ENCODE data around the gene IGSF21. TPM values are rescaled to one million over a fixed set of nuclear protein-coding genes. Genes with fewer than 3 reads are reported as not detected.

IGSF21 gene
- total RNA-seq, 1 donor from 2014 or later = not detected

- no peak overlapping the region for H3K27ac Mint-ChIP-seq
- H3K9me3 Mint-ChIP-seq (ENCODE audit: low read depth) = no peaks in the 10 kb centered on the region
- TF ChIP-seq, protein P1, sequence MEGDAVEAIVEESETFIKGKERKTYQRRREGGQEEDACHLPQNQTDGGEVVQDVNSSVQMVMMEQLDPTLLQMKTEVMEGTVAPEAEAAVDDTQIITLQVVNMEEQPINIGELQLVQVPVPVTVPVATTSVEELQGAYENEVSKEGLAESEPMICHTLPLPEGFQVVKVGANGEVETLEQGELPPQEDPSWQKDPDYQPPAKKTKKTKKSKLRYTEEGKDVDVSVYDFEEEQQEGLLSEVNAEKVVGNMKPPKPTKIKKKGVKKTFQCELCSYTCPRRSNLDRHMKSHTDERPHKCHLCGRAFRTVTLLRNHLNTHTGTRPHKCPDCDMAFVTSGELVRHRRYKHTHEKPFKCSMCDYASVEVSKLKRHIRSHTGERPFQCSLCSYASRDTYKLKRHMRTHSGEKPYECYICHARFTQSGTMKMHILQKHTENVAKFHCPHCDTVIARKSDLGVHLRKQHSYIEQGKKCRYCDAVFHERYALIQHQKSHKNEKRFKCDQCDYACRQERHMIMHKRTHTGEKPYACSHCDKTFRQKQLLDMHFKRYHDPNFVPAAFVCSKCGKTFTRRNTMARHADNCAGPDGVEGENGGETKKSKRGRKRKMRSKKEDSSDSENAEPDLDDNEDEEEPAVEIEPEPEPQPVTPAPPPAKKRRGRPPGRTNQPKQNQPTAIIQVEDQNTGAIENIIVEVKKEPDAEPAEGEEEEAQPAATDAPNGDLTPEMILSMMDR (IDR thresholded peaks at IDR 0.05; ENCODE audit: unreplicated experiment) = no peak
- DNase-seq (ENCODE audit: low spot score, unreplicated experiment) = no peak
- H3K4me1 Mint-ChIP-seq (ENCODE audit: low read depth) = no peaks in the 10 kb centered on the region
- H3K36me3 Mint-ChIP-seq (ENCODE audit: insufficient read depth) = no peaks in the 10 kb centered on the region
- peaks cover 51% of the 10 kb centered on the region for H3K27me3 Mint-ChIP-seq
- H3K4me3 Mint-ChIP-seq (ENCODE audit: low read depth) = no peak overlapping the region
Observed at GRCh38 chr1:18154430-18155194, 47.0 kb downstream of the IGSF21 start.

DNA sequence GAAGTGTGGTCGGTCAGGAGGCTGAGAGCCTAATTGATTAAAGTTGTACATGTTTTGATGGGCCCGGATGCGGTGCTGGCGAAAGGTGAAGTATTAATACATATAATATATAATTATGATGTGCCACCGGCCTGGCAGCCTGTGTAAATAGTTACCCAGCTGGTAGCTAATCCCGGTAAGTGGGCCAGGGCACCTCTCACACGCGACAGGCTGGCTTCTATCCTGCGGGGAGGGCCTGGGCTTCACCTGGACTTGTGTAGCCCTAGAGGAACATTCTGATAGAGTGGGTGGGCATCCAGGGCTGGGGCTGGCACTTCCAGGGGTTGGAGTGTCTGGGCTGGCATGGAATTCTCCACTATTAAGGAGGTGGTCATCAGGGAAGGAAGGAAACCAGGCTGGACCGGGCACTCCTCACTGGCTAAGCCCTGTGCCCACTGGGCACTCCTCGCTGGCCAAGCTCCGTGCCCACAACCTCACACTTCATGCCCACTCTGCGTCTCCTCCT is 48.3 kb downstream of the IGSF21 start:
- no peak for DNase-seq (ENCODE audit: low spot score, unreplicated experiment)
- H3K36me3 Mint-ChIP-seq (ENCODE audit: insufficient read depth) = no peaks in the 10 kb centered on the region
- peaks cover 5% of the 10 kb centered on the region for H3K4me1 Mint-ChIP-seq (ENCODE audit: low read depth)
- H3K27me3 Mint-ChIP-seq = peaks cover 61% of the 10 kb centered on the region
- no peaks in the 10 kb centered on the region for H3K9me3 Mint-ChIP-seq (ENCODE audit: low read depth)
- H3K27ac Mint-ChIP-seq = no peak overlapping the region
- no peak overlapping the region for H3K4me3 Mint-ChIP-seq (ENCODE audit: low read depth)
- TF ChIP-seq, protein P1 (IDR thresholded peaks at IDR 0.05; ENCODE audit: unreplicated experiment) = no peak

- no peak for DNase-seq (ENCODE audit: low spot score, unreplicated experiment)
- H3K4me3 Mint-ChIP-seq (ENCODE audit: low read depth) = no peak overlapping the region
- H3K4me1 Mint-ChIP-seq (ENCODE audit: low read depth) = peaks cover 14% of the 10 kb centered on the region
- no peaks in the 10 kb centered on the region for H3K9me3 Mint-ChIP-seq (ENCODE audit: low read depth)
- peaks cover 51% of the 10 kb centered on the region for H3K27me3 Mint-ChIP-seq
- TF ChIP-seq, protein P1 (IDR thresholded peaks at IDR 0.05; ENCODE audit: unreplicated experiment) = no peak
- no peaks in the 10 kb centered on the region for H3K36me3 Mint-ChIP-seq (ENCODE audit: insufficient read depth)
- no peak overlapping the region for H3K27ac Mint-ChIP-seq
Observed at GRCh38 chr1:18157352-18157751, 49.8 kb downstream of the IGSF21 start.

DNA sequence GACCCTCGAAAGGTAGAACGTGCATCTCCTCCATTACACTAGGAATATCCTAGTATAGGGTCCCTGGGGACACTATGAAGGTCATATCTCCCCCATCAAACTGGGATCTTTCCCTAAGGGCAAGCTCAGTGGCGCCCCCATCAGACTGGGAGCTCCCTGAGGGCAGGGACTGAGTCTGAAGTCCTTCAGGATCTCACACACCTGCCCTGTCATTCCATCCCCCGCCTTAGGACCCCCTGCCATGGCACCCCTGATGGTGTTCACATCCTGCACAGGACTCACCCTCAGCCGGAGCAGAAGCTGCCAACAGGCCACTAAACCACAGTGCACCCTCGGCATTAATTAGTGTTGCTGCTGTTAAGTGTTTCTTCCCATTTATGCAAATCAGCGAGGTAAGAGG is 50.4 kb downstream of the IGSF21 start:
- Mint-ChIP-seq H3K9me3 (ENCODE audit: low read depth) (no peaks in the 10 kb centered on the region), H3K4me3 (ENCODE audit: low read depth) (no peak overlapping the region), H3K36me3 (ENCODE audit: insufficient read depth) (no peaks in the 10 kb centered on the region), H3K27me3 (peaks cover 53% of the 10 kb centered on the region), H3K4me1 (ENCODE audit: low read depth) (peaks cover 14% of the 10 kb centered on the region), H3K27ac (no peak overlapping the region)
- TF ChIP-seq, protein P1 (IDR thresholded peaks at IDR 0.05; ENCODE audit: unreplicated experiment) = no peak
- DNase-seq (ENCODE audit: low spot score, unreplicated experiment) = no peak

- Mint-ChIP-seq H3K4me3 (ENCODE audit: low read depth) (no peak overlapping the region), H3K27me3 (peaks cover 53% of the 10 kb centered on the region), H3K36me3 (ENCODE audit: insufficient read depth) (no peaks in the 10 kb centered on the region), H3K4me1 (ENCODE audit: low read depth) (peaks cover 15% of the 10 kb centered on the region), H3K27ac (no peak overlapping the region), H3K9me3 (ENCODE audit: low read depth) (no peaks in the 10 kb centered on the region)
- TF ChIP-seq, protein P1 (IDR thresholded peaks at IDR 0.05; ENCODE audit: unreplicated experiment) = no peak
- DNase-seq (ENCODE audit: low spot score, unreplicated experiment) = no peak
Observed at GRCh38 chr1:18158714-18159113, 51.1 kb downstream of the IGSF21 start.
